WERI-Rb-1 (cell line): Measurements from ENCODE around the gene CAMTA1.

ENCODE experiments used
- DNase-seq: peaks from one replicate; pipeline ENCODE4 v3.0.0-alpha.2; 2020
- H3K27ac ChIP-seq: fragments of 250-450 bp; sonication (Bioruptor Pico); 2 replicates; pipeline ENCODE4 v1.5.1; 2020; ENCODE audit warnings: mild to moderate bottlenecking, moderate library complexity
- H3K27me3 ChIP-seq: fragments of 250-450 bp; sonication (Bioruptor Pico); 2 replicates; pipeline ENCODE4 v1.5.1; 2021; ENCODE audit warnings: mild to moderate bottlenecking, low read depth, moderate library complexity; ENCODE audit not compliant: insufficient read depth, severe bottlenecking
- H3K36me3 ChIP-seq: fragments of 250-450 bp; sonication (Bioruptor Pico); 2 replicates; pipeline ENCODE4 v1.5.1; 2020; ENCODE audit warnings: mild to moderate bottlenecking, moderate library complexity
- H3K4me3 ChIP-seq: 2 replicates; pipeline ENCODE4 v1.5.1; 2011; ENCODE audit warnings: low read depth, mild to moderate bottlenecking, control low read depth, low read length
- H3K9me3 ChIP-seq: fragments of 250-450 bp; sonication (Bioruptor Pico); 2 replicates; pipeline ENCODE4 v1.5.1; 2021; ENCODE audit warnings: mild to moderate bottlenecking, moderate library complexity; ENCODE audit not compliant: severe bottlenecking
- CTCF ChIP-seq: IDR thresholded peaks from 2 replicates; pipeline ENCODE4 v1.5.1; 2011; ENCODE audit warnings: low read depth, mild to moderate bottlenecking, control low read depth, inconsistent platforms, low read length

Gene CAMTA1

DNA sequence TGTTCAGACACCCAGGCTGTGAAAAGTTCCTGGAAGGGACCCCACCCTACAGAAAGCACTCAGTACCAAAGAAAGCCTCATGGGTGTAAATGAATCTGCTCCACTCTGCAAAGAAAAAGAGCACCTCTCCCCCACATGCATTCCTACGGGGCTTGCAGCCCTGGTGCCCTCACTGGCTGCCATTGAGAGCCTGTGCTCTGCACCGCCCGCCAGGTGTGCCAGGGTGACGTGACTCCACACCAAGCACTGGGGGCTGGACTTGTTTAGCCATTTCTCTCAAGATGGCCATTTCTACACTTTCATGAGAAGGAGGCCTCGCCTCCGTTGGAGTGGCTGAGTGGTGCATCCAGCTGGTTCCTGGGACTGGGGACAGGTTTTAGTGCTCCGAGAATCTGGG lies 605.3 kb downstream of the CAMTA1 start:
- no peak for DNase-seq
- Histone ChIP-seq H3K27ac (no peak overlapping the region), H3K4me3 (no peak overlapping the region), H3K36me3 (no peaks in the 10 kb centered on the region), H3K9me3 (no peaks in the 10 kb centered on the region), H3K27me3 (no peaks in the 10 kb centered on the region)
- TF ChIP-seq CTCF: no peak

DNA sequence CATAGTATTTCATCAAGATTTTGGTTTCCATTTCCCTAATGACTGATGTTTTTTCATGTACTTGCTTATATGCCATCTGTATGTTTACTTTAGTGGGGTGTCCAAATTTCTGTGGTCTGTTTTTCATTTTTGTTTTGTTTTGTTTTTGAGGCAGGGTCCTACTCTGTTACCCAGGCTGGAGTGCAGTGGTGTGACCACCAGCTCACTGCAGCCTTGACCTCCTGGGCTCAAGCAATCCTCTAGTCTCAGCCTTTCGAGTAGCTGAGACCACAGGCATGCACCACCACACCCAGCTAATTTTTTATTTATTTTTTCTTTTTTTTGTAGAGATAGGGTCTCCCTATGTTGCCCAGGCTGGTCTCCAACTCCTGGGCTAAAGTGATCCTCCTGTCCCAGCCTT lies 607.9 kb downstream of the CAMTA1 start:
- Histone ChIP-seq H3K27ac (no peak overlapping the region), H3K4me3 (no peak overlapping the region), H3K27me3 (no peaks in the 10 kb centered on the region), H3K9me3 (no peaks in the 10 kb centered on the region), H3K36me3 (no peaks in the 10 kb centered on the region)
- DNase-seq: no peak
- TF ChIP-seq CTCF: no peak

GRCh38 chr1:7395251-7395650 lies 610.0 kb downstream of the CAMTA1 start:
- H3K4me3 ChIP-seq: no peak overlapping the region
- DNase-seq: no peak
- no peak for TF ChIP-seq CTCF
- H3K27me3 ChIP-seq: no peaks in the 10 kb centered on the region
- peaks cover 7% of the 10 kb centered on the region for H3K9me3 ChIP-seq
- H3K27ac ChIP-seq: no peak overlapping the region
- no peaks in the 10 kb centered on the region for H3K36me3 ChIP-seq

- Histone ChIP-seq H3K9me3 (peaks cover 7% of the 10 kb centered on the region), H3K4me3 (no peak overlapping the region), H3K36me3 (no peaks in the 10 kb centered on the region), H3K27ac (no peak overlapping the region), H3K27me3 (no peaks in the 10 kb centered on the region)
- no peak for TF ChIP-seq CTCF
- DNase-seq: no peak
Measured at GRCh38 chr1:7398982-7399381, 613.7 kb downstream of the CAMTA1 start.

DNA sequence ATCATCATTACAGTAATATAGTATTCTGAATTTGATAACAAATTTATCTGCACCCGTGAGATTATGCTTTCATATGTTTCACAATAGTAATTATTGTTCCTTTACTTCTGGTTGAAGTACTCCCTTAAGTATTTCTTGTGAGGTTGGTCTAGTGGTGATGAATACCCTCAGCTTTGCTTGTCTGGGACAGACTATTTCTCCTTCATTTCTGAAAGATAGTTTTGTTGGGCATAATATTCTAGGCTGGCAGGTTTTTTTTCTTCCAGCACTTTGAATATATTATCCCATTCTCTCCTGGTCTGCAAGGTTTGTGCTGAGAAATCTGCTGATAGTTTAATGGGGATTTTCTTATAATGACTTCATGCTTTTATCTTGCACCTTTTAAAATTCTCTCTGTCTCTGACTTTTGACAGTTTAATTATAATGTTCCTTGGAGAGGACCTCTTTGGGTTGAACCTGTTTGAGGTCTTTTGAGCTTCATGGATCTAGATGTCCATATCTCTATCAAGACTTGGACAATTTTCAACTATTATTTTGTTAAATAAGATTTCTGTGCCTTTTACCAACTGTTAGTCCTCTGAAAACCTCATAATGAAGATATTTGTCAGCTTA lies 614.4 kb downstream of the CAMTA1 start:
- no peaks in the 10 kb centered on the region for H3K36me3 ChIP-seq
- no peak for DNase-seq
- H3K9me3 ChIP-seq: peaks cover 7% of the 10 kb centered on the region
- no peaks in the 10 kb centered on the region for H3K27me3 ChIP-seq
- no peak for TF ChIP-seq CTCF
- no peak overlapping the region for H3K27ac ChIP-seq
- H3K4me3 ChIP-seq: no peak overlapping the region

DNA sequence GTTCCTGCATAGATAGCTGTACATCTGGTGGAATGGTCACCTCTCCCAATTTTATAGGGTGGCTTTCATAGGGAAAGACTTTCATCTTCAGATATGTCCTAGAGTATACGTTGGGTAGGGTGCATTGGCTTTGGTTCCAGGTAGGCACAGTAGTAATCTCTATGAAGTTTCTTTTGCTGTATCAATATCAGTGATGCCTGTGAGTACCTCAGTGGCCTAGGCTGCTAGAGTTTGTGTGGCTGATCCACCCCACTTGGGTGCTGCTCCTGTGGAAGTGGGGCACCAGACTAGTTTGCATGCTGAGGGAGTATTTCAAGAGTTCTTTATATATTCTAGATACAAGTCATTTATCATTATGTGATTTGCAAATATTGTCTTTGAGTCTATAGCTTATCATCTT lies 615.3 kb downstream of the CAMTA1 start:
- no peak for TF ChIP-seq CTCF
- Histone ChIP-seq H3K9me3 (peaks cover 7% of the 10 kb centered on the region), H3K36me3 (no peaks in the 10 kb centered on the region), H3K27me3 (no peaks in the 10 kb centered on the region), H3K4me3 (no peak overlapping the region), H3K27ac (no peak overlapping the region)
- DNase-seq: no peak
